ENCODE results near the gene MAN2A1. TPM values are rescaled to one million over a fixed set of nuclear protein-coding genes. Genes with fewer than 3 reads are reported as not detected.

MAN2A1 gene
- total RNA-seq, 1 experiment from 2014 or later, result 78.0 TPM

DNA sequence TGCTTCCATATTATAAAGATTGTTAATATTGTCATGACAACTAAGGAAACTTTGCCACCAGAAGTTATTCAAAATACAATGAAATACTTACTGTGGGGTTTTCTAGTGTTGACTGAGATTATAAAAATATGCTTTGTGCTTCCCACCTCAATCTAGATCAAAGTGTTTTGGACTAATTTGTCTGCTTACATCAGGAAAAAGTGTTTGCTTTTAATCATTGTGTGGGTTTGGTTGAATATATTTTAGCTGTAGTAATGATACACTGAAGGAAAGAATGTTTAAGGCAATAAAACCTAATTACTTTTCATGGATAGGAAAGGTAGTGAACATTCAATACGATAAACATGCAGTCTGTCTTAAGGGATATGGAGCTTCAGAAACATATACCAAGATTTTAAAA lies 29.8 kb upstream of the MAN2A1 start:
- Histone ChIP-seq H3K79me2 (ENCODE audit: insufficient read depth, low read length) (no peaks in the 10 kb centered on the region), H2BK5ac (ENCODE audit: insufficient read length, low read length) (no peak overlapping the region), H4K5ac (ENCODE audit: insufficient read length, low read depth, low read length) (no peak overlapping the region), H2AFZ (ENCODE audit: low read length) (no peak overlapping the region), H3K18ac (ENCODE audit: insufficient read length, low read depth, low read length) (no peak overlapping the region), H3K79me1 (ENCODE audit: insufficient read depth, low read depth, low read length, poor library complexity, severe bottlenecking) (no peaks in the 10 kb centered on the region), H3K4me2 (ENCODE audit: insufficient read depth, insufficient read length, low read length) (no peak overlapping the region), H3K9me3 (ENCODE audit: control insufficient read depth, low read depth, low read length) (no peaks in the 10 kb centered on the region), H2AK5ac (ENCODE audit: insufficient read length, low read length) (no peak overlapping the region), H3K9ac (ENCODE audit: extremely low read depth, insufficient read length, low read length) (no peak overlapping the region), H3K27me3 (ENCODE audit: insufficient read depth, low read length) (no peaks in the 10 kb centered on the region), H3K23me2 (ENCODE audit: insufficient read length, low read depth, low read length, poor library complexity, severe bottlenecking) (no peaks in the 10 kb centered on the region), H3K56ac (ENCODE audit: insufficient read length, low read depth, low read length) (no peak overlapping the region), H3K27ac (ENCODE audit: insufficient read length, low read depth, low read length) (no peak overlapping the region), H3T11ph (ENCODE audit: low read length) (no peak overlapping the region), H2BK12ac (ENCODE audit: insufficient read length, low read depth, low read length) (no peak overlapping the region), H3K14ac (ENCODE audit: insufficient read depth, low read length) (no peak overlapping the region), H4K20me1 (ENCODE audit: control insufficient read depth, insufficient read depth, insufficient read length) (no peaks in the 10 kb centered on the region), H4K8ac (replicated peaks; ENCODE audit: insufficient read length, low read depth, low read length) (no peak overlapping the region), H3K23ac (ENCODE audit: insufficient read length, low read depth, low read length) (no peak overlapping the region), H4K91ac (ENCODE audit: insufficient read length, low read depth, low read length) (no peak overlapping the region), H3K4me1 (ENCODE audit: insufficient read depth, low read length) (no peaks in the 10 kb centered on the region), H2BK15ac (ENCODE audit: low read depth, low read length) (no peak overlapping the region), H2BK120ac (ENCODE audit: low read depth, low read length, poor library complexity, severe bottlenecking) (no peak overlapping the region), H3K4ac (ENCODE audit: low read depth, low read length) (no peak overlapping the region), H2BK20ac (ENCODE audit: low read depth, low read length, poor library complexity, severe bottlenecking) (no peak overlapping the region)
- TF ChIP-seq, protein P1, sequence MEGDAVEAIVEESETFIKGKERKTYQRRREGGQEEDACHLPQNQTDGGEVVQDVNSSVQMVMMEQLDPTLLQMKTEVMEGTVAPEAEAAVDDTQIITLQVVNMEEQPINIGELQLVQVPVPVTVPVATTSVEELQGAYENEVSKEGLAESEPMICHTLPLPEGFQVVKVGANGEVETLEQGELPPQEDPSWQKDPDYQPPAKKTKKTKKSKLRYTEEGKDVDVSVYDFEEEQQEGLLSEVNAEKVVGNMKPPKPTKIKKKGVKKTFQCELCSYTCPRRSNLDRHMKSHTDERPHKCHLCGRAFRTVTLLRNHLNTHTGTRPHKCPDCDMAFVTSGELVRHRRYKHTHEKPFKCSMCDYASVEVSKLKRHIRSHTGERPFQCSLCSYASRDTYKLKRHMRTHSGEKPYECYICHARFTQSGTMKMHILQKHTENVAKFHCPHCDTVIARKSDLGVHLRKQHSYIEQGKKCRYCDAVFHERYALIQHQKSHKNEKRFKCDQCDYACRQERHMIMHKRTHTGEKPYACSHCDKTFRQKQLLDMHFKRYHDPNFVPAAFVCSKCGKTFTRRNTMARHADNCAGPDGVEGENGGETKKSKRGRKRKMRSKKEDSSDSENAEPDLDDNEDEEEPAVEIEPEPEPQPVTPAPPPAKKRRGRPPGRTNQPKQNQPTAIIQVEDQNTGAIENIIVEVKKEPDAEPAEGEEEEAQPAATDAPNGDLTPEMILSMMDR (conservative IDR thresholded peaks at IDR 0.05), result no peak
- DNase-seq, result no peak
- Mint-ChIP-seq H3K4me1 (no peaks in the 10 kb centered on the region), H3K4me3 (no peak overlapping the region), H3K27me3 (ENCODE audit: low read depth) (no peaks in the 10 kb centered on the region), H3K27ac (no peak overlapping the region), H3K36me3 (ENCODE audit: insufficient read depth in 1 of 3, low read depth in 3 of 3) (no peaks in the 10 kb centered on the region), H3K9me3 (no peaks in the 10 kb centered on the region)
- WGBS (ENCODE audit: extremely low coverage, insufficient read length, low lambda C conversion rate), result no CpG with 5 or more reads among the region's 1 CpG

Measured in H9 (cell line).